Measurements from ENCODE around the gene MAML2. TPM values are rescaled to one million over a fixed set of nuclear protein-coding genes. Genes with fewer than 3 reads are reported as not detected.
A peak's percentile ranks its signal among the peaks of the same experiment; 100 is the strongest.

Gene MAML2
- total RNA-seq, 4 donors from 2014 or later, result 4.7 to 21.7 (median 7.3) TPM

GRCh38 chr11:96215826-96216225, 127.2 kb downstream of the MAML2 start:
- Histone ChIP-seq H3K4me1 (peaks cover 9 to 81% (median 45%) of the 10 kb centered on the region in 3 donors), H3K4me3 (no peak overlapping the region), H3K36me3 (no peaks in the 10 kb centered on the region), H3K27ac (peak overlapping the region; percentile 51 to 89 (median 76)), H3K9me3 (no peaks in the 10 kb centered on the region), H3K27me3 (no peaks in the 10 kb centered on the region)
- TF ChIP-seq CTCF (IDR thresholded peaks at IDR 0.05) (no peak), POLR2A (IDR thresholded peaks at IDR 0.05) (no peak)
- intact Hi-C loops (cut with DNase I), result no loop called here
- no peak for DNase-seq

- Histone ChIP-seq H3K4me3 (no peak overlapping the region), H3K9me3 (no peaks in the 10 kb centered on the region), H3K4me1 (peaks cover 9 to 75% (median 41%) of the 10 kb centered on the region in 3 donors), H3K27ac (peak overlapping the region; percentile 51 to 89 (median 76)), H3K36me3 (no peaks in the 10 kb centered on the region), H3K27me3 (no peaks in the 10 kb centered on the region)
- DNase-seq, result no peak
- intact Hi-C loops (cut with DNase I), result no loop called here
- TF ChIP-seq CTCF (IDR thresholded peaks at IDR 0.05) (no peak), POLR2A (IDR thresholded peaks at IDR 0.05) (peak in 1 of 4 donors; percentile 14)
- 21 to 34% methylated on average over 7 of the region's 7 CpGs for WGBS, 2 donors
These were observed 127.7 kb downstream of the MAML2 start for GRCh38 chr11:96215110-96215782.

- Histone ChIP-seq H3K4me1 (peaks cover 9 to 70% (median 36%) of the 10 kb centered on the region in 3 donors), H3K27me3 (no peaks in the 10 kb centered on the region), H3K4me3 (no peak overlapping the region), H3K9me3 (no peaks in the 10 kb centered on the region), H3K27ac (peak overlapping the region; percentile 51 to 89 (median 76)), H3K36me3 (no peaks in the 10 kb centered on the region)
- no peak for DNase-seq
- 58 to 60% methylated on average over 1 of the region's 1 CpG for WGBS, 2 donors
- TF ChIP-seq CTCF (IDR thresholded peaks at IDR 0.05), result no peak
- no peak for TF ChIP-seq POLR2A (IDR thresholded peaks at IDR 0.05)
- intact Hi-C loops (cut with DNase I), result no loop called here
These were observed 128.3 kb downstream of the MAML2 start for GRCh38 chr11:96214777-96215109.

GRCh38 chr11:96213500-96213899, 129.5 kb downstream of the MAML2 start:
- no peaks in the 10 kb centered on the region for H3K36me3 ChIP-seq
- no peaks in the 10 kb centered on the region for H3K9me3 ChIP-seq
- 66 to 82% methylated on average over 2 of the region's 2 CpGs for WGBS, 2 donors
- intact Hi-C loops (cut with DNase I), result no loop called here
- H3K4me3 ChIP-seq, result no peak overlapping the region
- peaks cover 9 to 68% (median 36%) of the 10 kb centered on the region in 3 donors for H3K4me1 ChIP-seq
- no peaks in the 10 kb centered on the region for H3K27me3 ChIP-seq
- TF ChIP-seq POLR2A (IDR thresholded peaks at IDR 0.05), result no peak
- no peak for TF ChIP-seq CTCF (IDR thresholded peaks at IDR 0.05)
- peak overlapping the region in 3 of 4 donors; percentile 74 to 76 (median 75) for H3K27ac ChIP-seq
- DNase-seq, result no peak

GRCh38 chr11:96211436-96211835, 131.6 kb downstream of the MAML2 start:
- Histone ChIP-seq H3K4me1 (peaks cover 17 to 69% (median 39%) of the 10 kb centered on the region in 3 donors), H3K27ac (peak overlapping the region in 2 of 4 donors; percentile 8 to 75), H3K4me3 (no peak overlapping the region), H3K9me3 (no peaks in the 10 kb centered on the region), H3K36me3 (no peaks in the 10 kb centered on the region), H3K27me3 (no peaks in the 10 kb centered on the region)
- WGBS, 2 donors, result 86 to 89% methylated on average over 2 of the region's 2 CpGs
- intact Hi-C loops (cut with DNase I), result no loop called here
- no peak for DNase-seq
- TF ChIP-seq CTCF (IDR thresholded peaks at IDR 0.05), result no peak
- no peak for TF ChIP-seq POLR2A (IDR thresholded peaks at IDR 0.05)

Measured in esophagus squamous epithelium (tissue), 5 donors.